Stimulated activated CD4-positive, alpha-beta T cell treated with anti-CD3 and anti-CD28 coated beads, Interleukin-2, amount 100 ng/mL, for 48 hours (primary cell): Measurements from ENCODE around the gene CYP4V2.
A peak's percentile ranks its signal among the peaks of the same experiment; 100 is the strongest.

Experiments used
- DNase-seq, 2 donors: peaks; one replicate each; pipeline ENCODE4 v3.0.0-alpha.2; 2020

The CYP4V2 gene

GRCh38 chr4:186189656-186190055 is 1.7 kb upstream of the CYP4V2 start:
- DNase-seq = no peak

GRCh38 chr4:186190581-186191199 is 677 bp upstream of the CYP4V2 start:
- peak; percentile 38 for DNase-seq

- DNase-seq = peak; percentile 16 to 21
Observed at GRCh38 chr4:186192066-186192612, 772 bp downstream of the CYP4V2 start.

- no peak for DNase-seq
Observed at GRCh38 chr4:186193851-186194250, 2.5 kb downstream of the CYP4V2 start.

- no peak for DNase-seq
Observed at GRCh38 chr4:186196063-186196462, 4.7 kb downstream of the CYP4V2 start.

- no peak for DNase-seq
Observed at GRCh38 chr4:186200516-186200915, 9.1 kb downstream of the CYP4V2 start.

- no peak for DNase-seq
Observed at GRCh38 chr4:186201010-186201409, 9.6 kb downstream of the CYP4V2 start.

- DNase-seq = peak; percentile 23 to 38
Observed at GRCh38 chr4:186201535-186202230, 10.3 kb downstream of the CYP4V2 start.

GRCh38 chr4:186202490-186203140 is 11.2 kb downstream of the CYP4V2 start:
- no peak for DNase-seq

GRCh38 chr4:186203406-186203805 is 12.0 kb downstream of the CYP4V2 start:
- no peak for DNase-seq

GRCh38 chr4:186204103-186204559 is 12.8 kb downstream of the CYP4V2 start:
- no peak for DNase-seq

- DNase-seq = no peak
Observed at GRCh38 chr4:186204686-186205085, 13.3 kb downstream of the CYP4V2 start.

GRCh38 chr4:186205156-186205555 is 13.8 kb downstream of the CYP4V2 start:
- no peak for DNase-seq

GRCh38 chr4:186216465-186217024 is 25.2 kb downstream of the CYP4V2 start:
- DNase-seq = no peak

- no peak for DNase-seq
Observed at GRCh38 chr4:186217733-186218293, 26.4 kb downstream of the CYP4V2 start.

- DNase-seq = no peak
Observed at GRCh38 chr4:186221624-186222023, 30.3 kb downstream of the CYP4V2 start.

- no peak for DNase-seq
Observed at GRCh38 chr4:186225848-186226247, 34.5 kb downstream of the CYP4V2 start.

GRCh38 chr4:186226521-186227189 is 35.3 kb downstream of the CYP4V2 start:
- no peak for DNase-seq

GRCh38 chr4:186227221-186227620 is 35.9 kb downstream of the CYP4V2 start, which contains the start of gene KLKB1:
KLKB1 (plus strand) TSS chr4:186227507; CDS start chr4:186228196, 689 bp downstream.
- DNase-seq = no peak

- no peak for DNase-seq
Observed at GRCh38 chr4:186227744-186228513, 36.6 kb downstream of the CYP4V2 start.

- no peak for DNase-seq
Observed at GRCh38 chr4:186228514-186228894, 37.1 kb downstream of the CYP4V2 start.

- no peak for DNase-seq
Observed at GRCh38 chr4:186234367-186234766, 43.0 kb downstream of the CYP4V2 start.
